Stimulated activated CD8-positive, alpha-beta memory T cell treated with anti-CD3 and anti-CD28 coated beads, Interleukin-15, amount 100 ng/mL, for 48 hours (primary cell): Measurements from ENCODE around the gene ZNF646.

Experiments
- DNase-seq, 2 donors: peaks; one replicate each; pipeline ENCODE4 v3.0.0-alpha.2; 2020; ENCODE audit warnings: low read depth in 2 of 2

ZNF646 gene

DNA sequence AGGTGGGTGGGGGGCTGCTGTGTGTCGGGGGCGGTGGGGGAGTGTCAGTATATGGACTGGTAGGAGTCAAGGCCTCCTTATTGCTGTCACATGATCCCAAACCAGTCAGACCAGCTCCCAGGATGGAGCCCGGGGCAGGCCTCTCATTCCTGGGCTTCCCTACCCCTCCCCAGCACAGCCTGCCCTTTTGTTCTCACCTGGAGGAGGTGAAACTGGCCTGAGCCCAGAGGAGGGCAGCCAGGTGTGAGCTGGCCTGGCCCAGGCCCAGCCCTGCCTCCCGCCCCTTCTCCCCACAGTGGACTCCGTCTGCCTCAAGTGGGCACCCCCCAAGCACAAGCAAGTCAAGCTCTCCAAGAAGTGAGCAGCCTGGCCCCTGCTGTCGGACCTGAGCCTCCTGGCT lies 56.7 kb downstream of the ZNF646 start:
- no peak for DNase-seq

GRCh38 chr16:31131416-31131815 lies 57.2 kb downstream of the ZNF646 start:
- no peak for DNase-seq

DNA sequence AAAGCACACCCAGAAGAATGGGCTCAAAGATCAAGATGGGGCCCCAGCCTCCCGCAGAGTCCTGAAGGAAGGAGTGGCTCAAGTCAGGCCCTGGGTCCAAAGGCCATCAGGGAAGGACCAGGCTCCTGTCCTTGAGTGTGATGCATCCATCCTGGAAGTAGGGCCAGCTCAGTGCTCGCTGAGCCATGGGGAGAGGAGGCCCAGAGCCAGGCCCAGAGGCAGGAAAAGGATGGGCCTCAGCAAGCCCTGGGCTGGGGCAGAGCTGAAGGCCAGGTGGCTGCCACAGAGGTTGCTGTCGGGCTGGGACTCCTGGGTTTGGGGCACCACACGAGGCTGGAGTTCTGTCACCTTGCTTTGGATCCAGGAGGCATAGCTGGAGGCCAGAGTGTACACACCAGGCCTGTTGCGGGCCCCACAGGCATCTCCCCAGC lies 57.6 kb downstream of the ZNF646 start:
- no peak for DNase-seq

DNA sequence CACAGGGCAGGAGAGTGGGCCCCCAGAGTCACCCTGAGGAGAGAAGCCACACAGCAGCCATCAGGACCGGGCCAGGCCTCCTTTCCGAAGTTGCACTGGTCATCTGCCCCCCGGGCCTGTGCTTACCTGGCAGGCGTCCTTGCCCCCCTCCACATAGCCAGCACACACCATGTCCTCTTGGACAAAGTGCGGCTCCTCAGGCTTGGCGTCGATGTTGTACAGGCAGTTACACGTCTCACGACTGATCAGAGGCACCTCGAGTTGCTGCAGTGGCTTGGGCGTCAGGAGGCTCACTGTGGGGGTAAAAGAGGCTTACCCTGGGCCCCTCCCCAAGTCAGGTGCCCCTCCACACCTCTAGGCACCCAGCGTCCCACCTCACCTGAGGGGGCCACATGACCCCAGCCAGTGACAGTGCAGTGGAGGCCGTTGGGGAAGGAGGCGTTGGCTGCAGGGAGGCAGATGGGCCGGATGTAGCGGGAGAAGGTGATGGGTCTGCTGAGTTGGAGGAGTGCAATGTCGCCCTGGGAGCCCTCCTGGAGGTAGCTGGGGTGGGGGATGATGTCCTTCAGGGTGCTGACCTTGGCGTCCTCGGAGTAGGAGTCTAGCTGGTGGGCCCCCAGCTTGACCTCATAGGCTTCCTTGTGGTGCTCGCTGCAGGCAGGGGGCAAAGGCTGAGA lies 58.2 kb downstream of the ZNF646 start:
- no peak for DNase-seq

- DNase-seq: no peak
Observed at GRCh38 chr16:31133046-31133501, 58.9 kb downstream of the ZNF646 start.
